Limb (tissue), 2 donors: ENCODE measurements around the gene SNX9.
"Not testable (repeated sequence)": the region's sequence is repeated elsewhere in the genome, so short reads cannot be mapped to it uniquely, and the experiment has no call there.

Experiments
- DNase-seq, 2 donors: peaks; one replicate each; pipeline ENCODE4 v3.0.0-alpha.2; 2016; ENCODE audit errors: extremely low spot score in 2 of 2

The SNX9 gene

GRCh38 chr6:157855325-157855724, 32.3 kb downstream of the SNX9 start:
- DNase-seq: no peak

- DNase-seq: not testable (repeated sequence)
Measured at GRCh38 chr6:157855804-157856203, 32.8 kb downstream of the SNX9 start.

GRCh38 chr6:157858664-157859063, 35.6 kb downstream of the SNX9 start:
- DNase-seq: not testable (repeated sequence)

GRCh38 chr6:157859775-157860504, 36.9 kb downstream of the SNX9 start:
- no peak for DNase-seq

GRCh38 chr6:157860505-157860991, 37.5 kb downstream of the SNX9 start:
- no peak for DNase-seq

- DNase-seq: no peak
Measured at GRCh38 chr6:157861184-157861583, 38.1 kb downstream of the SNX9 start.

GRCh38 chr6:157861814-157862213, 38.8 kb downstream of the SNX9 start:
- no peak for DNase-seq

GRCh38 chr6:157862706-157863105, 39.7 kb downstream of the SNX9 start:
- DNase-seq: no peak

- DNase-seq: no peak
Measured at GRCh38 chr6:157864185-157864761, 41.2 kb downstream of the SNX9 start.

GRCh38 chr6:157865249-157865648, 42.2 kb downstream of the SNX9 start:
- no peak for DNase-seq

GRCh38 chr6:157867155-157867559, 44.1 kb downstream of the SNX9 start:
- no peak for DNase-seq

GRCh38 chr6:157867981-157868380, 44.9 kb downstream of the SNX9 start:
- no peak for DNase-seq

GRCh38 chr6:157868835-157869234, 45.8 kb downstream of the SNX9 start:
- DNase-seq: no peak

GRCh38 chr6:157869673-157870302, 46.7 kb downstream of the SNX9 start:
- no peak for DNase-seq

- peak; percentile 23 to 73 for DNase-seq
Measured at GRCh38 chr6:157873735-157874344, 50.8 kb downstream of the SNX9 start.

GRCh38 chr6:157877149-157877548, 54.1 kb downstream of the SNX9 start:
- DNase-seq: no peak

- no peak for DNase-seq
Measured at GRCh38 chr6:157877573-157878438, 54.8 kb downstream of the SNX9 start.

- no peak for DNase-seq
Measured at GRCh38 chr6:157879034-157879872, 56.2 kb downstream of the SNX9 start.

GRCh38 chr6:157879873-157880254, 56.8 kb downstream of the SNX9 start:
- no peak for DNase-seq

- DNase-seq: no peak
Measured at GRCh38 chr6:157880534-157880933, 57.5 kb downstream of the SNX9 start.
